ENCODE measurements around the gene CALCOCO1. TPM values are rescaled to one million over a fixed set of nuclear protein-coding genes. Genes with fewer than 3 reads are reported as not detected.

CALCOCO1 gene, protein sequence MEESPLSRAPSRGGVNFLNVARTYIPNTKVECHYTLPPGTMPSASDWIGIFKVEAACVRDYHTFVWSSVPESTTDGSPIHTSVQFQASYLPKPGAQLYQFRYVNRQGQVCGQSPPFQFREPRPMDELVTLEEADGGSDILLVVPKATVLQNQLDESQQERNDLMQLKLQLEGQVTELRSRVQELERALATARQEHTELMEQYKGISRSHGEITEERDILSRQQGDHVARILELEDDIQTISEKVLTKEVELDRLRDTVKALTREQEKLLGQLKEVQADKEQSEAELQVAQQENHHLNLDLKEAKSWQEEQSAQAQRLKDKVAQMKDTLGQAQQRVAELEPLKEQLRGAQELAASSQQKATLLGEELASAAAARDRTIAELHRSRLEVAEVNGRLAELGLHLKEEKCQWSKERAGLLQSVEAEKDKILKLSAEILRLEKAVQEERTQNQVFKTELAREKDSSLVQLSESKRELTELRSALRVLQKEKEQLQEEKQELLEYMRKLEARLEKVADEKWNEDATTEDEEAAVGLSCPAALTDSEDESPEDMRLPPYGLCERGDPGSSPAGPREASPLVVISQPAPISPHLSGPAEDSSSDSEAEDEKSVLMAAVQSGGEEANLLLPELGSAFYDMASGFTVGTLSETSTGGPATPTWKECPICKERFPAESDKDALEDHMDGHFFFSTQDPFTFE
- total RNA-seq (100 to 1,000 TPM; 177 to 178 TPM), polyA plus RNA-seq (10 to 100 TPM; 77.3 to 88.3 TPM)

DNA sequence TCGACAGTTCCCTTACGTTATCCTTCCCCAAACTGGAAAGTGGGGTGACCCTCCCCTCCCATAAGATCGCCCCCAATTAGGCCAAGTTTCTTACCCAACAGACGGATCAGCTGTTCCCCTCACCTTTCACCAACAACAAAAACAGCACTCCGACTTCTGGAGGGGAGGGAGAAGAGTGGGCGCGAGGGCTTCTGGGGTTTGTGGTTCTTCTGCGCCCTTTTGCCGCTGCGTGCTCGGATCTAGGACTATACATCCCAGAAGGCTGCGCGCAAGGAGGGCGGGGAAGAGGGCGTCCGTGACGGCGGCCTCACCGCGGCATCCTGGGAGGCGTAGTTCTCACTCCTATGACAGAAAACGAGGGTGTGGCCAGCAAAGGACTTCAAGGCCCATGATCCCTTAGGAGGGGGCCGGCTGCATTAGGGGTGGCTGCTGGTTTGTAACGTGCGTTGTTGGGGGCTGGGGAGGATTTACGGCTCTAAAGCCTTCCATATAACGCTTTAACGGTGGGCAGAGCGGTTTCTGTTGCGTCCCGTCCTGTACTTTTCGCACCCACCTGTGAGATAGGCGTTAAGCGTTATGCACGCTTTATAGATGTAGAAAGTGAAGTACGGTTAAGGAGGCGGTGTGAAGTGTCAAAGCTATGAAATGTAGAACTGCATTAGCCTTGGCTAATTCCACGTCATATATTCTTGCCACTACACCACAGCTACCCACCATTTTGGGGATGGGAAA lies at the start of gene CALCOCO1:
CALCOCO1 (minus strand) TSS at position 143 of the 732 bp plus-strand sequence. CDS start 2,210 bp downstream, outside the sequence.
- intact Hi-C loops (cut with micrococcal nuclease): loop anchor here (1.0 to 2.0 kb wide), 7 partner anchors 11 to 721 kb away; partner anchors contain the start of genes ATF7, ATP5MC2 and EIF4B
- Mint-ChIP-seq H3K36me3 (peaks cover 31 to 32% of the 10 kb centered on the region in 2 donors), H3K9me3 (no peaks in the 10 kb centered on the region), H3K27me3 (no peaks in the 10 kb centered on the region), H3K4me1 (peaks cover 21 to 33% (median 27%) of the 10 kb centered on the region in 4 donors), H3K27ac (peak within 1 kb of the TSS; percentile 79 to 98 (median 95)), H3K4me3 (peak within 1 kb of the TSS; percentile 91 to 100 (median 96))
- Histone ChIP-seq H3K4me1 (ENCODE audit: insufficient read depth, low read length) (peaks cover 23% of the 10 kb centered on the region), H3K27me3 (ENCODE audit: insufficient read depth, low read length) (no peaks in the 10 kb centered on the region), H3K9me3 (ENCODE audit: control insufficient read depth in 1 of 2, low read length in 2 of 2) (no peaks in the 10 kb centered on the region), H3K27ac (ENCODE audit: low read depth, low read length) (peak within 1 kb of the TSS; percentile 59), H3K36me3 (ENCODE audit: insufficient read depth, low read length) (peaks cover 20% of the 10 kb centered on the region), H3K4me3 (ENCODE audit: low read length in 2 of 2) (peak within 1 kb of the TSS; percentile 72)
- peak; percentile 95 to 99 (median 96) for DNase-seq
- ChIA-PET POLR2A (ENCODE audit: partially characterized antibody) (interaction anchor here (0.7 to 4.1 kb wide), 13 partner anchors 8 to 553 kb away, joined by 3 to 31 read pairs (median 4); partner anchors contain the start of genes ATP5MC2, CBX5, CISTR and HNRNPA1), CTCF (ENCODE audit: partially characterized antibody) (interaction anchor here (1.3 to 14.1 kb wide), 6 partner anchors 10 to 52 kb away, joined by 4 to 290 read pairs (median 12); partner anchors contain the start of gene ATP5MC2)

DNA sequence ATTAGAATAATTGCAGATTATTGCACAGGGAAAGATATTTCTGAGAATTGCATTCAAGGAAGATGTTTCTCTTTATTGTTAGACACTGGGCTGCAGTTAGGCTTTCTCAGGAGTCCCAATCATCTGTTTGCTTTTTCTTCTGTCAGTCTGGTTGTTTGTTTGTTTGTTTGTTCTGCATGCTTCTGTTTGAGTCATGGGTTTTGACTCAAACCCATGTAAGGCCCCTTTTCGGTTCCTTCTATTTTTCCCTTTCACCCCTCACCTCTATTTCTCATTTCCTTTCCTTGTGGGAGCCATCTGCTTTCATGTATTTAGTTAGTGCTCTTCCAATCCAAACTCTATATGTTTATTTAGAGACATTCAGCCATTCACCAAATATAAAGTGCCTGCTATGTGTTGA lies 49.6 kb upstream of the CALCOCO1 start:
- H3K27me3 ChIP-seq (ENCODE audit: insufficient read depth, low read length): no peaks in the 10 kb centered on the region
- Mint-ChIP-seq H3K4me1 (no peaks in the 10 kb centered on the region), H3K27ac (no peak overlapping the region), H3K9me3 (no peaks in the 10 kb centered on the region), H3K27me3 (peaks cover 23 to 43% of the 10 kb centered on the region in 2 donors), H3K36me3 (no peaks in the 10 kb centered on the region), H3K4me3 (no peak overlapping the region)
- H3K36me3 ChIP-seq (ENCODE audit: insufficient read depth, low read length): no peaks in the 10 kb centered on the region
- H3K4me1 ChIP-seq (ENCODE audit: insufficient read depth, low read length): no peaks in the 10 kb centered on the region
- DNase-seq: no peak
- H3K27ac ChIP-seq (ENCODE audit: low read depth, low read length): no peak overlapping the region
- intact Hi-C loops (cut with micrococcal nuclease): no loop called here
- no peak overlapping the region for H3K4me3 ChIP-seq (ENCODE audit: low read length in 2 of 2)
- no peaks in the 10 kb centered on the region for H3K9me3 ChIP-seq (ENCODE audit: control insufficient read depth in 1 of 2, low read length in 2 of 2)
- POLR2A ChIA-PET (ENCODE audit: partially characterized antibody): no interaction called here
- CTCF ChIA-PET (ENCODE audit: partially characterized antibody): no interaction called here

DNA sequence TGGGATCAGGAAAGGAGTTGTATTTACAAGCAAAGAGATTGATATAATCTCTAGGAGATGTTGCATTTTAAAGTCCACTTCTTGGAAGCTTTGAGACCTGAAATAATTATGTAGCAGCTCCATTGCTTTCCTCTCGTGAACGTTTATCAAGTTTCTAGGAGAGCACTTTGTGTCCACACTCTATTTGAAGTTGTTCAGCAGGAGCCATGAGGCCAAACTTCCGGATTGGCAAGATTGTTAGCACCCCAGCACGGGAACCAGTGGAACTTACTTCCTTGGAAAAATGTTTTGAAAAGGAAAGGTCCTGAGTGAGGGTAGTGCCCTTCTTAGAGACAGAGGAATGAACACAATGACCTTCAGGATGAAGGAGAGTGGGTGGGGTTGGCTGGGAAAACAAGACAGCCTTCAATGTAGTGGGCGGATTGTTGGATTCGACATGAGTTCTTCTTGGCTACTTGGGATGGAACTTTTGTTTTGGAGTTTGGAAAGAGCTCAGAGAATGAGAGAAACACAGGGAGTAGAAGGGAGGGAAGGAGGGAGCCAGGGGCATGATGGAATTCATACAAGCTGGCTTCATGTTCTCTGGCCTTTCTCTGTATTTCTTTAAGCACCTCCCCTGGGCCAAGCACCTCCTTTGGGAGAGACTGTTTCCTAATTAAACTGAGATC lies 48.4 kb upstream of the CALCOCO1 start:
- Histone ChIP-seq H3K36me3 (ENCODE audit: insufficient read depth, low read length) (no peaks in the 10 kb centered on the region), H3K27me3 (ENCODE audit: insufficient read depth, low read length) (no peaks in the 10 kb centered on the region), H3K27ac (ENCODE audit: low read depth, low read length) (no peak overlapping the region), H3K9me3 (ENCODE audit: control insufficient read depth in 1 of 2, low read length in 2 of 2) (no peaks in the 10 kb centered on the region), H3K4me3 (ENCODE audit: low read length in 2 of 2) (no peak overlapping the region), H3K4me1 (ENCODE audit: insufficient read depth, low read length) (no peaks in the 10 kb centered on the region)
- DNase-seq: no peak
- H3K27me3 Mint-ChIP-seq: peaks cover 18 to 43% of the 10 kb centered on the region in 2 donors
- H3K4me1 Mint-ChIP-seq: no peaks in the 10 kb centered on the region
- intact Hi-C loops (cut with micrococcal nuclease): no loop called here
- ChIA-PET POLR2A (ENCODE audit: partially characterized antibody) (no interaction called here), CTCF (ENCODE audit: partially characterized antibody) (interaction anchor here (0.8 kb wide), 1 partner anchor 18 kb away, joined by 3 read pairs; no protein-coding TSS in a partner anchor)
- H3K27ac Mint-ChIP-seq: no peak overlapping the region
- H3K4me3 Mint-ChIP-seq: no peak overlapping the region
- H3K36me3 Mint-ChIP-seq: no peaks in the 10 kb centered on the region
- H3K9me3 Mint-ChIP-seq: no peaks in the 10 kb centered on the region

DNA sequence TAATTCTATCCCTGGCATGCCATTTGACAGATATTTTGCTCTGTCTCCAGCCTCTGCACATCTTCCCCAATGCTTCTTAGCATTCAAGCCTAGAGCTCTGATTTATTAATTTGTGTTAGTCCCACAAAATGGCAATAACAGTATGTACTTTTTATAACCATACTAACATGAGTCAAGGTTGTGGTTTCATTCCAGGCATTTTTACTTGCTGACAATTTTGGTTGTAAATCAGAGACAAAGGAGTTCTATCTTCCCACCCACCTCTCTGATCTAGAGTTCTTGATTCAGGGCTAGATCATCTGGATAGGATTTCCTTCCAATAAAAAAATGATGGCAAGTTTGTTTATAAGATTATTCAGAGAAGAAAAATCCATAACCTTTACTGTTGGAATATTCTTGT lies 43.0 kb upstream of the CALCOCO1 start:
- H3K27me3 ChIP-seq (ENCODE audit: insufficient read depth, low read length): peaks cover 13% of the 10 kb centered on the region
- no peaks in the 10 kb centered on the region for H3K36me3 Mint-ChIP-seq
- no peaks in the 10 kb centered on the region for H3K4me1 Mint-ChIP-seq
- no peak overlapping the region for H3K27ac Mint-ChIP-seq
- intact Hi-C loops (cut with micrococcal nuclease): no loop called here
- H3K4me3 ChIP-seq (ENCODE audit: low read length in 2 of 2): no peak overlapping the region
- POLR2A ChIA-PET (ENCODE audit: partially characterized antibody): no interaction called here
- H3K4me3 Mint-ChIP-seq: no peak overlapping the region
- CTCF ChIA-PET (ENCODE audit: partially characterized antibody): interaction anchor here (1.5 kb wide), 1 partner anchor 13 kb away, joined by 3 read pairs; no protein-coding TSS in a partner anchor
- no peaks in the 10 kb centered on the region for H3K36me3 ChIP-seq (ENCODE audit: insufficient read depth, low read length)
- H3K9me3 Mint-ChIP-seq: peaks cover 0 to 1% (median 0%) of the 10 kb centered on the region in 8 donors
- H3K27ac ChIP-seq (ENCODE audit: low read depth, low read length): no peak overlapping the region
- no peaks in the 10 kb centered on the region for H3K4me1 ChIP-seq (ENCODE audit: insufficient read depth, low read length)
- no peak for DNase-seq
- no peaks in the 10 kb centered on the region for H3K9me3 ChIP-seq (ENCODE audit: control insufficient read depth in 1 of 2, low read length in 2 of 2)
- peaks cover 35 to 51% of the 10 kb centered on the region in 2 donors for H3K27me3 Mint-ChIP-seq

DNA sequence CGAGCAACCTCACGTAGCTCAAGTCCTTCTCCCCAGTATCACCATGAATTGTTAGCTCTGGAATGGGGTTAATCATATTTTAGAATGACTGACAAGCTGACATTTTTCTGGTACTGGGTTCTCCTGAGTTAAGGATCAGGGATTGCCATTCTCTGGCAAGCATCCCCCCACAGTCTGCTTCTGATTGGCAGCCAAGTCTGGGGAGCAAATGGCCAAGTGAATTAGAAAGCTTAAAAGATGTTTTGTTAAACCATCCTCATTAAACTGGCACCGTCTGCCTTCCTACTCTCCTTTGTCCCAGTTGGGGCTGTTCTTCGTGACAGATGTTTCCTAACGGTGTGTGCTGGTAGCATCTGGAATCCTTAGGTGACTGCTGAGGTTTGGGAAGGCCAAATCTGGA lies 41.7 kb upstream of the CALCOCO1 start:
- no peaks in the 10 kb centered on the region for H3K4me1 ChIP-seq (ENCODE audit: insufficient read depth, low read length)
- peaks cover 38 to 54% of the 10 kb centered on the region in 2 donors for H3K27me3 Mint-ChIP-seq
- no peak for DNase-seq
- H3K36me3 Mint-ChIP-seq: no peaks in the 10 kb centered on the region
- H3K36me3 ChIP-seq (ENCODE audit: insufficient read depth, low read length): no peaks in the 10 kb centered on the region
- intact Hi-C loops (cut with micrococcal nuclease): no loop called here
- H3K4me3 Mint-ChIP-seq: no peak overlapping the region
- no peaks in the 10 kb centered on the region for H3K4me1 Mint-ChIP-seq
- no peak overlapping the region for H3K4me3 ChIP-seq (ENCODE audit: low read length in 2 of 2)
- H3K27ac Mint-ChIP-seq: no peak overlapping the region
- peaks cover 17% of the 10 kb centered on the region for H3K27me3 ChIP-seq (ENCODE audit: insufficient read depth, low read length)
- H3K9me3 ChIP-seq (ENCODE audit: control insufficient read depth in 1 of 2, low read length in 2 of 2): no peaks in the 10 kb centered on the region
- ChIA-PET POLR2A (ENCODE audit: partially characterized antibody) (interaction anchor here (1.3 kb wide), 1 partner anchor 9 kb away, joined by 3 read pairs; no protein-coding TSS in a partner anchor), CTCF (ENCODE audit: partially characterized antibody) (interaction anchor here (0.8 to 1.0 kb wide), 2 partner anchors 22 to 25 kb away, joined by 3 to 4 read pairs; no protein-coding TSS in a partner anchor)
- H3K9me3 Mint-ChIP-seq: peaks cover 0 to 1% (median 0%) of the 10 kb centered on the region in 8 donors
- no peak overlapping the region for H3K27ac ChIP-seq (ENCODE audit: low read depth, low read length)

DNA sequence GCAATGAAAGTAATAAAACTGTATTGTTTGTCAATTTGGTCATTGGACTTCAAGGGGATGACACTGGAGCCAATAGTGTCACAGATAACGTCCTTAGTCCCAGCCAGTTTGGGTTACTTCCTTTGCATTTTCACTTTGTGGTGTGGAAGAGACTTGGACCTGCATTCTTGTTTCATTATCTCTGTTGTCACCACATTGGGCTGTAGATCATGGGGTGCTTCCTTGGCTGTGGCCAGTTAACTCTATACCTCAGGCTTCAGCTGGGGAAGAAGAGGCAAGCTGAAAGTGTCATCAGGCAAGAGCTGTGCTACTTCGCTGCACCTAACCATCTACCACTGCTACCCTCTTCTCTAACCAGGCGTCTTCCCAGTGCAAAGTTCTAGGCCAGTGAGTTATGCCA lies 39.6 kb upstream of the CALCOCO1 start:
- CTCF ChIA-PET (ENCODE audit: partially characterized antibody): interaction anchor here (1.4 to 2.4 kb wide), 2 partner anchors 10 to 24 kb away, joined by 3 to 12 read pairs; no protein-coding TSS in a partner anchor
- no peak overlapping the region for H3K27ac ChIP-seq (ENCODE audit: low read depth, low read length)
- POLR2A ChIA-PET (ENCODE audit: partially characterized antibody): no interaction called here

More for the DNA sequence above, 39.6 kb upstream of the CALCOCO1 start:
- Mint-ChIP-seq H3K27ac (no peak overlapping the region), H3K4me3 (no peak overlapping the region), H3K27me3 (peaks cover 49 to 58% of the 10 kb centered on the region in 2 donors), H3K9me3 (peaks cover 0 to 1% (median 0%) of the 10 kb centered on the region in 8 donors), H3K4me1 (no peaks in the 10 kb centered on the region), H3K36me3 (no peaks in the 10 kb centered on the region)
- intact Hi-C loops (cut with micrococcal nuclease): no loop called here
- Histone ChIP-seq H3K27me3 (ENCODE audit: insufficient read depth, low read length) (peaks cover 21% of the 10 kb centered on the region), H3K4me3 (ENCODE audit: low read length in 2 of 2) (no peak overlapping the region), H3K9me3 (ENCODE audit: control insufficient read depth in 1 of 2, low read length in 2 of 2) (no peaks in the 10 kb centered on the region), H3K4me1 (ENCODE audit: insufficient read depth, low read length) (no peaks in the 10 kb centered on the region), H3K36me3 (ENCODE audit: insufficient read depth, low read length) (no peaks in the 10 kb centered on the region)
- no peak for DNase-seq
